ENCODE data around the gene UTS2R. TPM values are rescaled to one million over a fixed set of nuclear protein-coding genes. Genes with fewer than 3 reads are reported as not detected.

Gene UTS2R
- total RNA-seq, 2 experiments from 2014 or later: not detected

- Mint-ChIP-seq H3K27ac (no peak overlapping the region), H3K4me3 (no peak overlapping the region), H3K27me3 (no peaks in the 10 kb centered on the region), H3K9me3 (no peaks in the 10 kb centered on the region), H3K36me3 (peaks cover 15% of the 10 kb centered on the region), H3K4me1 (peaks cover 13% of the 10 kb centered on the region)
- ATAC-seq (ENCODE audit: low read depth) (no peak), DNase-seq (no peak)
- POLR2A ChIA-PET: interaction anchor here (1.1 to 1.5 kb wide), 2 partner anchors 20 to 58 kb away, joined by 3 read pairs; no protein-coding TSS in a partner anchor
These were observed 28.1 kb downstream of the UTS2R start for GRCh38 chr17:82399601-82400101.

GRCh38 chr17:82400206-82400605, 28.6 kb downstream of the UTS2R start:
- Mint-ChIP-seq H3K27me3 (no peaks in the 10 kb centered on the region), H3K27ac (no peak overlapping the region), H3K4me3 (no peak overlapping the region), H3K36me3 (peaks cover 16% of the 10 kb centered on the region), H3K9me3 (no peaks in the 10 kb centered on the region), H3K4me1 (peaks cover 13% of the 10 kb centered on the region)
- no peak for DNase-seq
- ATAC-seq (ENCODE audit: low read depth): no peak
- POLR2A ChIA-PET: interaction anchor here (1.0 to 1.5 kb wide), 3 partner anchors 19 to 58 kb away, joined by 3 read pairs; no protein-coding TSS in a partner anchor

DNA sequence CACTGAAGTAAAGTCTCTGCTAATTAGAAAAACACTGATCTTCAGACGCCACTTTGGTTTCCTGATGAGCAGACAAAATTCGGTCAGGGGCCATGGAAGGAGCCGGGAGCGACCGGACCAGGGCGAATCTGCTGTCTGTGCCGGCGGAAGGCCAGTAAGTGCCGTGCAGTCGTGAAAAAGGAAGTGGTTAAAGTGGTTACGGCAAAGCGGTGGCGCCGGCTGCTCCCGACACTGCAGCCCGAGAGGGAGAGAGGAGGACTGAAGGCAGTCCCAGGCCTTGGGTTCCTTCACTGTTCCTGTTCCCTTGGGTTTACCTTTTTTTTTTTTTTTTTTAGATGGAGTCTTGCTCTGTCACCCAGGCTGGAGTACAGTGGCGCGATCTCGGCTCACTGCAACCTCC, 29.3 kb downstream of the UTS2R start:
- Mint-ChIP-seq H3K27ac (peak overlapping the region; percentile 87), H3K9me3 (no peaks in the 10 kb centered on the region), H3K36me3 (peaks cover 15% of the 10 kb centered on the region), H3K27me3 (no peaks in the 10 kb centered on the region), H3K4me1 (peaks cover 13% of the 10 kb centered on the region), H3K4me3 (peak overlapping the region; percentile 86)
- DNase-seq (peak; percentile 71), ATAC-seq (ENCODE audit: low read depth) (peak; percentile 82)
- POLR2A ChIA-PET: interaction anchor here (1.0 kb wide), 1 partner anchor 28 kb away, joined by 3 read pairs; no protein-coding TSS in a partner anchor

DNA sequence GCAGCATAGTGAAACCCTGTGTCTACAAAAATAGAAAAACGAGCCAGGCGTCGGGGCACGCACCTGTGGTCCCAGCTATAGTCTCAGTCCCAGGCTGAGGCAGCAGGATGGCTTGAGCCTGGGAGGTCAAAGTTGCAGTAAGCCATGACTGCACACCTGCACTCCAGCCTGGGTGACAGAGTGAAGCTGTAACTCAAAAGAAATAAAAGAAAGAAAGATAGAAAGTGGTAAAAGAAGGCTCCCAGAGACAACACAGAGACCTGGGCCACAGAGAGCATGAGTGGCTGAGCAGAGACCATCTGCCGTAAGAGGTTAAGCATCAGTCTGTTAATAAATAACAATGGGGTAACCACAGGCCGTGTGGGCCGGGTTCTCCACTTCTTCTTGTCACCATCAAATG, 31.3 kb downstream of the UTS2R start:
- ATAC-seq (ENCODE audit: low read depth): no peak
- peaks cover 14% of the 10 kb centered on the region for H3K36me3 Mint-ChIP-seq
- POLR2A ChIA-PET: no interaction called here
- no peak overlapping the region for H3K27ac Mint-ChIP-seq
- H3K9me3 Mint-ChIP-seq: no peaks in the 10 kb centered on the region
- no peak overlapping the region for H3K4me3 Mint-ChIP-seq
- peaks cover 19% of the 10 kb centered on the region for H3K4me1 Mint-ChIP-seq
- H3K27me3 Mint-ChIP-seq: no peaks in the 10 kb centered on the region
- DNase-seq: no peak

DNA sequence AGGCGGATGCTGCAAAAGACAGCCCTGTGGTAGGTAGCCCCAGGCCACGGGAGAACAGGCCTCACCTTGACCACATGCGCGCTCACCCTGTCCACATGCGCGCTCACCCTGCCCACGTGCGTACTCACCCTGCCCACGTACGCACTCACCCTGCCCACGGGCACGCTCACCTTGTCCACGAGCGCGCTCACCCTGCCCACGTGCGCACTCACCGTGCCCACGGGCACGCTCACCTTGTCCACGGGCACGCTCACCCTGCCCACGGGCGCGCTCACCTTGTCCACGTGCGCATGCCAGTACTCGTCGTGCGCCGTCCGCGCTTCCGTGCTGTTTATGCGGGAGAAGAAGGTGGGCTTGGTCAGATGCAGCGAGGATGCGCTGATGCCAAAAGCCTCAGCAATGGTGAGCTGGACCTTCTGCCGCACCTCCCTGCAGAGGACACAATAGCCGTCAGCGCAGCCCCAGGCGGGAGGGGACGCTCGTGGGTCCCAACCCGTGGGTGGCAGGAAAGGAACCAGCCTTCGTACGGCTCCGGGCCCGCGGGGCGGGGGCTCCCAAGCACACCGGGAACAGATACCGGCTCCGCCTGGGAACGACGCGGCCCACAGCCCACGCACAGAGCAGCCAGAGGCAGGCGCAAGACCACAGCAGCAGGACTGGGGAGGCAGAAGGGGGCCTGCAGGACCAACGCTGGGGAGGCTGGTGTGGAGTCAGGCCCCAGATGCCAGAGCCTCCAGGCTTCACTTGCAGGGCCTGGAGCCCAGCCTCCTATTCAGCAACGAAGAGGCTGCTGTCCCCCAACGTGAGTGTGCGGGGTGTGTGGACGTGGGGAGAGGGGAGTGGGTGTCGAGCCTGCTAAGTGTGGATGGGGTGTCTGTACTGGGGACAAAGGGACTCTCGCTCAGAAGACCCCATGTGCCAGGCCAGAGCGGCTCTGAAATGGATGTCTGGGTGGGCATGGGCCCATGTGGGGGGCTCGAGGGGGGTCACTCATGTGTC, 32.4 kb downstream of the UTS2R start:
- Mint-ChIP-seq H3K27ac (no peak overlapping the region), H3K4me1 (peaks cover 19% of the 10 kb centered on the region), H3K27me3 (no peaks in the 10 kb centered on the region), H3K36me3 (peaks cover 14% of the 10 kb centered on the region), H3K4me3 (no peak overlapping the region), H3K9me3 (no peaks in the 10 kb centered on the region)
- DNase-seq (no peak), ATAC-seq (ENCODE audit: low read depth) (no peak)
- POLR2A ChIA-PET: interaction anchor here (0.7 kb wide), 1 partner anchor 13 kb away, joined by 3 read pairs; no protein-coding TSS in a partner anchor

DNA sequence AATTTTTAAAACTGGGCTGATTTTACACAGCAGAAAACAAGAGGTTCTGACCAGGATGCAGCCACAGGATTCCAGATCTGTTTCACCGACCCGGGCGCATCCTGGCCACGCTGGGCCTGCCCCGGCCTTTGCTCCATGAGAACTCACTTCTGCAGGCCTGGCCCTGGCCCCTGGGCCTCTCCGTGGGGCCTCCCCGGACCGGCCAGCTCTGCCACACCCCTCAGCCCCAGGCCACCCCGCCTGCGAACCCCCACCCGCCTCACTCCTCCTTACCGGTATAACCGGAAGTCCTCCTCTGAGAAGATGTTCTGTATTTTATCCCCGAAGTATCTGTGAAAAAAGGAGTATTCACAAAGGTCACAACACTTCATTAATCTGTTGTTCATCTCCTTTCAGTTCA, 33.5 kb downstream of the UTS2R start:
- ATAC-seq (ENCODE audit: low read depth): no peak
- no peaks in the 10 kb centered on the region for H3K27me3 Mint-ChIP-seq
- POLR2A ChIA-PET: interaction anchor here (0.7 kb wide), 1 partner anchor 14 kb away, joined by 3 read pairs; no protein-coding TSS in a partner anchor
- H3K4me1 Mint-ChIP-seq: peaks cover 19% of the 10 kb centered on the region
- peaks cover 14% of the 10 kb centered on the region for H3K36me3 Mint-ChIP-seq
- no peaks in the 10 kb centered on the region for H3K9me3 Mint-ChIP-seq
- H3K4me3 Mint-ChIP-seq: no peak overlapping the region
- DNase-seq: no peak
- no peak overlapping the region for H3K27ac Mint-ChIP-seq

DNA sequence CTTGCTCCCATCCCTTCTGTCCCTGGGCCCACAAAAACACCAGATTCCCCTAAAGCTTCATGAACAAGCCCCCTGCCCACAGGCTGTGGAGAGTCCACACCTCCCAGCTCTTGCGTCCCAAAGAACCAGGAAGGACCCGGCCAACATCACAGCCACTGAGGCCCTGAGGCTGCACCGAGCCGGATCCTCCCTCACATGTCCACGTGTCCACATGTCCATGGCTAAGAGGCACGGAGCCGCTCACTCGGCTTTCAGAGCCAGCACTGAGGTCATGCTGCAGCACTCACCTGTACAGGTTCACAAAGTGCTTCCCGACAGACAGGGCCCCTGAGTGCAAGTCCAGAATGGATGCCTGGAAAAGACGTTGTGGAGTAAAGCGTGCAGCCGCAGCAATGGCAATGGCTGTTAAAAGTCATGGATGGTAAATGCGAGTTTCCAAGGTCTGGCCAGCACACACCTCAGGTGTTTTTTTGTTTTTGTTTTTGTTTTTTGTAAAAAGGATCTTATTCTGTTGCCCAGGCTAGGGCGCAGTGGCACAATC, 34.6 kb downstream of the UTS2R start:
- DNase-seq (no peak), ATAC-seq (ENCODE audit: low read depth) (no peak)
- no peak overlapping the region for H3K27ac Mint-ChIP-seq
- POLR2A ChIA-PET: interaction anchor here (0.8 kb wide), 1 partner anchor 41 kb away, joined by 4 read pairs; no protein-coding TSS in a partner anchor
- H3K27me3 Mint-ChIP-seq: no peaks in the 10 kb centered on the region
- peaks cover 13% of the 10 kb centered on the region for H3K36me3 Mint-ChIP-seq
- peaks cover 12% of the 10 kb centered on the region for H3K4me1 Mint-ChIP-seq
- no peak overlapping the region for H3K4me3 Mint-ChIP-seq
- no peaks in the 10 kb centered on the region for H3K9me3 Mint-ChIP-seq

DNA sequence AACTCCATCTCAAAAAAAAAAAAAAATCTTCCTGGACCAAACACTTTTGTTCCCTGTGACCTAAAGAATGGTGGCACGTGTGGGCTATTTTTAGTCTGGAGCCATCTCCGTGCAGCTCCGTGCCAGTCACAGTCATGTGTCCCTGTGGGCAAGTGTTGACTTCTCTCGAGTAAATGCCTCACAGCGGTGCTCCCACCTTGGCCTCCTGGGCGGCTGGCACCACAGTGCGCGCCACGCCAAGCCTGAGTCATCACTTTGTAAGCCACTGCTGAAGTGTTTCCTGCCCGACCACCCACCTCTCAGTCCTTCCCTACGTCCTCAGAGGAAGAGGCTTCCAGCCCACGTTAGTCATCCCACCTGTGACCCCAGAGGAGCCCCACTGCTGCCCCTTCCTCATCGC, 35.7 kb downstream of the UTS2R start:
- Mint-ChIP-seq H3K36me3 (peaks cover 9% of the 10 kb centered on the region), H3K27me3 (no peaks in the 10 kb centered on the region), H3K27ac (no peak overlapping the region), H3K4me1 (peaks cover 6% of the 10 kb centered on the region), H3K9me3 (no peaks in the 10 kb centered on the region), H3K4me3 (no peak overlapping the region)
- ATAC-seq (ENCODE audit: low read depth) (no peak), DNase-seq (no peak)
- POLR2A ChIA-PET: interaction anchor here (0.8 kb wide), 1 partner anchor 42 kb away, joined by 4 read pairs; no protein-coding TSS in a partner anchor

DNA sequence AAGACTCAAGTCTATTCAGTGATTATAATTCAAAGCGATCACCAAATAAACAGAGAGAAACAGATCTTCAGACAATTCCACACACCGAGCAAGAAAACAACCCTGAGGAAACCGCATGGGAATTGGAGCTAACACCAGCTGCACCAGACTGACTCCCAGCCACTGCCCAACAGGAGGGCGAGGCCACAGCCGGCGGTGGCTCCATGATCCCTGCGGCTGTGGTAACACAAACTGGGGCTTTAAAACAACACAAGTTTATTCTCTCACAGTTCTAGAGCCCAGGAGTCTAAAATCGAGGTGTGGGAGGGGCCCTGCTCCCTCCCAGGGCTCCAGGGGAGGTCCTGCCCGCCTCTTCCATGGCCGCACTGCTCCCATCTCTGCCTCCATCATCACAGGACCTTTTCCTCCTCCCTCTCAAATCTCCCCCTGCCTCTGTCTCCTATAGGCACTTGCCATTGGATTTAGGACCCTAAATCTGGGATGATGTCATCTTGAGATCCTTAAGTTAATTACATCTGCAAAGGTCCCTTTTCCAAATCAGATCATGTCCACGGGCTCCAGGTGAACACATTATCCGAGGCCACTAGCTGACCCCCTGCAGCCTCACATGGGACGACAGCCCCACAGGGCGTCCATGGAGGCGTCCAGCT, 36.8 kb downstream of the UTS2R start:
- Mint-ChIP-seq H3K4me3 (no peak overlapping the region), H3K4me1 (peaks cover 6% of the 10 kb centered on the region), H3K27ac (peak overlapping the region; percentile 26), H3K27me3 (no peaks in the 10 kb centered on the region), H3K9me3 (no peaks in the 10 kb centered on the region), H3K36me3 (peaks cover 4% of the 10 kb centered on the region)
- ATAC-seq (ENCODE audit: low read depth) (no peak), DNase-seq (no peak)
- POLR2A ChIA-PET: no interaction called here

DNA sequence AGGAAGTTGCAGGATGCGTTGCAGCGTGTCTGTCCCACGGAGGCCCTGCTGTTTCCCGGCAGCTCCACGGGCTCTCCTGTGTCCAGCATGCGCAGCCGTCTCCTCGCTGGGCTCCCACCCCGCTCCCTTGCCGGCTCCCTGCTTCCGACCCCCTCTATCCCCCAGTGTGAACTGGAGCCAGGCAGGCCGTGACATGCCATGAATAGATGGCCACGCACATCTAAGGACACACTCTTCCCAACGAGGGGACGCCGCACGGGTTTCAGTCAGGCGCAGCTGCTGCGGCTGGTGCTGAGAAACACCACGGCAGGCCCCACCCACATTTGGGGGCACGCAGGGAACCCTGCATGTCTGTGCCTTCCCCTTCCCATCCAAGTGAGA, 37.4 kb downstream of the UTS2R start:
- DNase-seq: no peak
- Mint-ChIP-seq H3K4me1 (peaks cover 6% of the 10 kb centered on the region), H3K36me3 (peaks cover 2% of the 10 kb centered on the region), H3K9me3 (no peaks in the 10 kb centered on the region), H3K27ac (no peak overlapping the region), H3K4me3 (no peak overlapping the region), H3K27me3 (no peaks in the 10 kb centered on the region)
- ATAC-seq (ENCODE audit: low read depth): no peak
- POLR2A ChIA-PET: no interaction called here

DNA sequence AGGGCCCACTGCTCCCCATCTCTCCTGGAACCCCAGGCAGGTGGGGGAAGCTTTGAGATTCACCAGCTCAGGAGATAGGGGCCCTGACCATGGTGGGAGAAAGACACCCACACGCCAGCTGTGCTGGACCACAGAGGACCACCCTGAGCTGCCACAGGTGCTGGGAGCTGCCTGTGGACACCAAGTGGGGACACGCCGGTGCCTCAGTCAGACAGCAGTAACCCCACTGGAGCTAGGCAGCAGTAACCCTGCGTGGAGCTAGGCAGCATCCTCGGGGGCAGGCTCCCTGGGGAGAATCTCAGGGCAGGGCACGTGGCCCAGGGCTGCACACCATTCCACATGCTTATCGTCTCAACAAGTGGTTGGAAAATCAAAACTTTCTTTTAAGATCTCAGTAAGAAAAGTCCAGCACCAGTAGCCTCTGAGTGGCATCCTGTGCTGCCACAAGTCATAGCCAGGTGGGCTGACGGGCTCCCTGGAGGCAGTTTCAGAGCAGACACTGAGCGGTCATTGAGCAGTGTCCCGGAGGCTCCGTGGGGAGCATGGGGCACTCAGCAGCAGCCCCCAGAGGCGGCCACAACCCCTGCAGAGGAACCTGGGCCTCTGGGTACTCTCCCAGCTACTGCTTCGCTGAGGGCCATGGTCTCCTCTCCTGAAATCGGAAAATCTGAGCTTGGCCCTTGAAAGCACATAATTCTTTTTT, 38.6 kb downstream of the UTS2R start:
- Mint-ChIP-seq H3K4me1 (peaks cover 10% of the 10 kb centered on the region), H3K4me3 (no peak overlapping the region), H3K36me3 (peaks cover 4% of the 10 kb centered on the region), H3K27me3 (no peaks in the 10 kb centered on the region), H3K27ac (no peak overlapping the region), H3K9me3 (no peaks in the 10 kb centered on the region)
- no peak for DNase-seq
- ATAC-seq (ENCODE audit: low read depth): no peak
- POLR2A ChIA-PET: interaction anchor here (0.7 kb wide), 1 partner anchor 1392 kb away, joined by 3 read pairs; no protein-coding TSS in a partner anchor

DNA sequence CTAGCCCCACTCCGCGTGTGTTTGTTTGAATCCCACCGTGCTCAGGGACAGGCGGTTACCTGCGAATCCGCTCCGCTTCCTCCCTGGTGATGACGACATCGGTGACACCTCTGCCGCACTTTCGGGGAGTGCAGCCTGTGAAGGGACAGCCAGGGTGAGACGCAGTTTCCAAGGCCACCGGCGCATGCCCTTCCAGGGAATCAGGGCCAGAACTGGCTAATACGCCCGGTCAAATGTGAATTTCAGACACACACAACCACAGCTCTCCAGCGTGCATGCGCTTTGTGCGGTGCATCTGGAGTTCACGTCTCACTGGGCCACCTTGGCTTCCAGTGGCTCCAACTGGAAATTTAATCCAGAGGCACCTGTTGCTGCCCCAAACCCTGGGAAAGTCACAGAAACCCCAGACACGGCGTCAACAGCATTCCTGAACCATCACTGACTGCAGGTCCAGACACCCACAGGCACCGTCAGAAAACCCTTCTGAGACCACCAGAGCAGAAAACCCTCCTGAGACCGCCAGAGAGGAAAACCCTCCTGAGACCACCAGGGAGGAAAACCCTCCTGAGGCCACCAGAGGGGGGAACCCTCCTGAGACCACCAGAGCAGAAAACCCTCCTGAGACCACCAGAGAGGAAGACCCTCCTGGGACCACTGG, 40.0 kb downstream of the UTS2R start:
- Mint-ChIP-seq H3K36me3 (peaks cover 5% of the 10 kb centered on the region), H3K27ac (no peak overlapping the region), H3K9me3 (no peaks in the 10 kb centered on the region), H3K4me1 (peaks cover 10% of the 10 kb centered on the region), H3K27me3 (no peaks in the 10 kb centered on the region), H3K4me3 (no peak overlapping the region)
- no peak for ATAC-seq (ENCODE audit: low read depth)
- POLR2A ChIA-PET: no interaction called here
- no peak for DNase-seq
